KOPT-K1 (cell line): Measurements from ENCODE around the gene ITGB2.

ENCODE experiments used
- H3K27ac ChIP-seq: fragments of 200-600 bp; sonication (generic); 2 replicates; pipeline ENCODE4 v1.5.1; 2016; ENCODE audit warnings: antibody characterized with exemption, mild to moderate bottlenecking, low read depth, low read length; ENCODE audit not compliant: poor library complexity, severe bottlenecking
- H3K36me3 ChIP-seq: fragments of 200-600 bp; sonication (generic); 2 replicates; pipeline ENCODE4 v1.5.1; 2017; ENCODE audit warnings: antibody characterized with exemption, mild to moderate bottlenecking, low read length, moderate library complexity; ENCODE audit not compliant: insufficient read depth
- H3K9me3 ChIP-seq: fragments of 200-600 bp; sonication (generic); 2 replicates; pipeline ENCODE4 v1.5.1; 2017; ENCODE audit warnings: antibody characterized with exemption, low read length, mild to moderate bottlenecking; ENCODE audit not compliant: insufficient read depth, poor library complexity, severe bottlenecking

The ITGB2 gene

GRCh38 chr21:44865561-44866280 is 55.0 kb downstream of the ITGB2 start:
- H3K9me3 ChIP-seq = no peaks in the 10 kb centered on the region
- H3K27ac ChIP-seq = peak overlapping the region; percentile 54
- peaks cover 38% of the 10 kb centered on the region for H3K36me3 ChIP-seq

DNA sequence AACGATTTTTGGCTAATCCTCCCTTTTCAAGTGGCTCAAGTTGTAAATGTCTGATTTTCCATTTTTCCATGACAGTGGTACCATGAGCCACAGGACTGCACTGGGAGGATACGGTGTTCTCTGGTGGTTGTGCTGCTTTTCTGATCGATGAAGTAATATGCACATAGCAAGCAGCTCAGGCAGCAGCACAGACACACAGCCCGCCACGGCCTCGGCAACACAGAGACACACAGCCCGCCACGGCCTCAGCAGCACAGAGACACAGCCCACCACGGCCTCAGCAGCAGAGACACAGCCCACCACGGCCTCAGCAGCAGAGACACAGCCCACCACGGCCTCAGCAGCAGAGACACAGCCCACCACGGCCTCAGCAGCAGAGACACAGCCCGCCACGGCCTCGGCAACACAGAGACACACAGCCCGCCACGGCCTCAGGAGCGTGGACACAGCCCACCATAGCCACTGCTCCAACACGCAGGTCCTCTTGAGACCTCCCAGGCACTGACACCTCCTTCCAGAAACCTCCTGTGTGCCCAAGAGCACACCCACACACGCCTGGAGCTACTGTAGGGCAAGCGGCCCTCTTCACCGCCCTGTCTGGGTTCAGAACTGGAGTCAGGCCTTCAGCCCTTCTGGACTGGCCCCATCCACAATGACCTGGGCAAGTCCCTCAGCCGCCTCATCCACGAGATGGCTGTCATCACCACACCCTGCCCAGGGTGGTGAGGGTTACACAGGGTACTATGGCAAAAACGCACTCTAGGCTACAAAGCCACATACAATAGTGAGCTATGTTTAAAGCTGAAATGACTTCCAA is 57.6 kb downstream of the ITGB2 start:
- no peak overlapping the region for H3K27ac ChIP-seq
- no peaks in the 10 kb centered on the region for H3K9me3 ChIP-seq
- H3K36me3 ChIP-seq = peaks cover 57% of the 10 kb centered on the region

- Histone ChIP-seq H3K27ac (no peak overlapping the region), H3K9me3 (no peaks in the 10 kb centered on the region), H3K36me3 (peaks cover 70% of the 10 kb centered on the region)
These were observed 61.9 kb downstream of the ITGB2 start for GRCh38 chr21:44858791-44859190.

GRCh38 chr21:44858291-44858690 is 62.4 kb downstream of the ITGB2 start:
- Histone ChIP-seq H3K9me3 (no peaks in the 10 kb centered on the region), H3K36me3 (peaks cover 69% of the 10 kb centered on the region), H3K27ac (no peak overlapping the region)

- Histone ChIP-seq H3K27ac (no peak overlapping the region), H3K36me3 (peaks cover 70% of the 10 kb centered on the region), H3K9me3 (no peaks in the 10 kb centered on the region)
These were observed 63.4 kb downstream of the ITGB2 start for GRCh38 chr21:44857127-44857892.

DNA sequence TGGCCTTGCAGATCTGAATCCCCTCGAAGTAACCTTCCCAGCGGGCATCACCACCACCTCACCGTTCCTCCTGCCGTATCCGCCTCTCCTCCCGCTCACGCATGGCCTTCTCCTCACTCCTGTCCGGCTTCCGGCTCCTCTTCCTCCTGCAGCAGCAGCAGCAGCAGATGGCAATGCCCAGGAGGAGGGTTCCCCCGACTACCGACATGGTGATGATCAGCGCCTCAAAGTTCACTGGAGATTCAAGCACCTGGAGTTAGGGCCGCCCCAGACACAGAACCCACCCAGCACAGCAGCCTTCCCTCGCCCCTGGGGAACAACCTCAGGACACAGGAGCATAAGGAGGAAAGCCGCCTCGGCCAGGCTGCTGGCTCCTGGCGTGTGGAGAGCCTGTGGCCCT is 64.6 kb downstream of the ITGB2 start:
- peaks cover 61% of the 10 kb centered on the region for H3K36me3 ChIP-seq
- no peaks in the 10 kb centered on the region for H3K9me3 ChIP-seq
- peak overlapping the region; percentile 77 for H3K27ac ChIP-seq

DNA sequence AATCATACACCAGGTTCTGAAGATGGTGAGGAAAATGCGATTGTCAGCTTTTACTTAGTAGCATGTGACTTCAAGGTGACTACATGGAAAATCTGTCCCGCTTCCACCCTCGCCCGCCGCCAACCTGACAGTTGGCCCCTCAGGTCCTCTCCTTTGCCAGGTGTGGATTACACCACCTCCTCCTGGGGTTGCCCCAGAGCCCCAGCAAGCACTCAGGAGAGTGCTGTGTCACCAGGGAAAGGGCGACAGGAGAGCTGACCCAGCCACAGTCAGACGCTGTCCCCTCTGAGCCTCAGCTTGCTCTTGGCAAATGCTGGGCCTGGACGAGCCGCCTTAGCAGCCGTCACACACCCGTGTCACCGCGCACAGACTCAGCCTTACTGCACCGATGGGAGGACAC is 65.1 kb downstream of the ITGB2 start:
- peak overlapping the region; percentile 77 for H3K27ac ChIP-seq
- H3K9me3 ChIP-seq = no peaks in the 10 kb centered on the region
- H3K36me3 ChIP-seq = peaks cover 63% of the 10 kb centered on the region

DNA sequence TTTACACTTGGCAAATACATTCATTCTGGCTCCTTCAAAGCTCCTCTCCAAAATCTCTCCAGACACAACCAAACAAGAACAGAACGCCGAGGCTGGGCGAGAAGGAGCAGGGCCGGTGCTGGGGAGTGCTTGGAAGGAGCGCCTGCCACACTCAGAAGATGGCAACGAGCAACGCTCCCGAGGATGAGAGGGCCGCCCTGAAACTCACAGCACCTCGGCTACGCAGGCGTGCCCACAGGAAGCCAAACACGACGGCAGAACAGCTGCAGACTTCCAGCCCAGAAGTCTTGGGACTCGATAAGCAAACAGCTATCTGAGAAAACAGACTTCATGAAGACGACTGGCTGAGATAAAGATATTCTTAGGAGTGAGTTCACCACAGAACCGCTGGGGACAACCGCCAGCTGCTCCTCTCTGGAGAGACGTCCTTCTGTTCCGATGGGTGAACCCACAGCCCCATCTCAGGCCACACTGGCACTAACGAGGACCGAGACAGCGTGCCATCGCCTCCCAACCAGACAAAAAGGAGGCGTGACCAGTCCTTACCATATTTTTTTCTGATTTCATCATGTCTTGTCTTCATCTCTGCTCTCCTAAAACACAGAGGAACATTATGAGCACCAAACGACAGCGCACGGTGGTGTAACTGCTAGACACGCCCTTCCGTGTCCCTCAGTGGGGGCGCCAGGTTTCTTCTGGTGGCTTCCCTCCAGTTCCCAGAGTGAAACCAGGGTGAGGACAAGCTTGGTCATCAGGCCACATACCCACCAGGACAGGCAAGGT is 65.8 kb downstream of the ITGB2 start:
- Histone ChIP-seq H3K27ac (peak overlapping the region; percentile 77), H3K36me3 (peaks cover 69% of the 10 kb centered on the region), H3K9me3 (no peaks in the 10 kb centered on the region)

DNA sequence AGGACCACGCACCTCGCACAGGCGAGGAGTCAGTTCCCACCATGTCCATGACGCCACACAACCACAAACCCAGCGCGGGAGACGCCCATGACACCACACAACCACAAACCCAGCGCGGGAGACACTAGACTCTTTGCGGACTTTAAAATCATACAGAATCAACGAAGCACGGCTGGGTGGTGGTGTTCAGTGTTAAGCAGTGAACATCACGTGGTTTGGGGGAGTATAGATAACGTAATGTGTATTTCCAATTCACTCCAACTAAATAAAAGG is 66.4 kb downstream of the ITGB2 start:
- H3K36me3 ChIP-seq = peaks cover 69% of the 10 kb centered on the region
- H3K9me3 ChIP-seq = no peaks in the 10 kb centered on the region
- peak overlapping the region; percentile 77 for H3K27ac ChIP-seq

DNA sequence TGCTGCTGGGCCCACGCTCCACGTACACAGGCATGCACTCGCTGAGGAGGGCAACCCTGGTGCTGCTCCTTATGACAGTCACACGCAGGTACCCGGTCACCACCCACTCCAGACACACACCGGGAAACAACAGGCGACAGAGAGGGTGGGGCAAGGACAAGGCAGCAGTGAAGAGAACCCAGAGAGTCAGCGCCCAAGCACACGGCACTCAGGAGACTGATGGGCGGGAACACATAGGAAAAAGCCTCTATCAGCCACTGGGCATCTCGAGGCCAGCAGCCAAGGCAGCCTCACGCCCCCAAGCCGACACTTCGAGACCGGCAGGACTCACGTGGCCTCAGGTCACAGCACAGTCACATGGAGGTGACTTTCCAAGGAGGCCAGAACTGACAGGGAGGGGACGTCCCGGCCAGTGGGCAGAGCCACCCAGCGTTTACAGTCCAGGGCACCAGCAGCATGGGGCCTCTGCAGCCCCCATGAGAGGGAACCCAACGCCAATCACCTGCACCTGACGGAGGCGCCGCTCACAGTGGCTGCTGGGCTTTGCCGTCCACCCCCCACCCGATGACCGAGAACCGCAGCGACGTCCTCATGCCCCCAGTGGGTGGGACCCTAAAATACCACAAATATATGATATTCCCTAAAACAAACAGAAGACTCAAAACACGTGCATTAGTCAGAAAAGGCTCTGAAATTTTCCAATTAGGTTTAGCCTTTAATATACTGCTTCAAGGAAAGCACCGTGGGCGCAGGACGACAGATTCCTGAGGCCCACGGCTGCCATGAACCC is 66.9 kb downstream of the ITGB2 start:
- H3K36me3 ChIP-seq = peaks cover 69% of the 10 kb centered on the region
- H3K9me3 ChIP-seq = no peaks in the 10 kb centered on the region
- peak overlapping the region; percentile 77 for H3K27ac ChIP-seq

DNA sequence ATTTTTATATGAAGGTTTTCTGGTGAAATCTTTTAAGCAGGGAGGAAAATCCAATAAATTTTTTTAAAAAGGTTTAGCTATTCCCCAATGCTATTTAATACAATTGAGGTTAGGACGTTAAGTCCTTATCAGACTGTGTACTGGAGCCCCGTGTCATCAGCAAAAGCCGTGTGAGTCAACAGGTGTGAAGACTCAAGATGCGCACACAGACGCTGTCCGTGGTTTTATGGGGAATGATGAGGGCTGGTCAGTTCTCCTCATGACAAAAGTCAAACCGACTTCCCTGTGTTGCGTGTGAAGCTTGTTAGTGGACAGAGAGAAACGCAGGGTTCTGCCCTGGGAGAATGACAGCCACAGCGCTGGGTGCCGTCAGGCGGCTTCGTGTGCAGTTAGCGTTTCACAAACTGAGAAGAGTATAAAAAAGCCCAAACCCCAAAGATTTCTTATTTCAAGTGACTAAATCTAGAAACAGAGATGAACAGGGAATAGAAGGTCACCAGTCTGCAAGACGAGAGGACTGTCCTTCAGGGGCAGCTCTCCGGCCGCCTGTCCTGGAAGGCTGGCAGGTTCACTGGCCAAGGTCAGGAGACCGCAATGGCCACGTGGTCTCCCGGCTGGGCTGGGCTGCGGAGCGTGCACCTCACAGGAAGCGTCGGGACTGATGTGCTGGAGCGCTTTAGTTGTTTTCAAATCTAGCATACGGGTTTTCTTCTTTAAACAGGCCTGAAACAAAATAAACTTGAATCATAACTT is 69.6 kb downstream of the ITGB2 start:
- no peaks in the 10 kb centered on the region for H3K9me3 ChIP-seq
- H3K27ac ChIP-seq = peak overlapping the region; percentile 77
- peaks cover 47% of the 10 kb centered on the region for H3K36me3 ChIP-seq

GRCh38 chr21:44850208-44850800 is 70.4 kb downstream of the ITGB2 start:
- H3K27ac ChIP-seq = no peak overlapping the region
- no peaks in the 10 kb centered on the region for H3K9me3 ChIP-seq
- peaks cover 40% of the 10 kb centered on the region for H3K36me3 ChIP-seq

DNA sequence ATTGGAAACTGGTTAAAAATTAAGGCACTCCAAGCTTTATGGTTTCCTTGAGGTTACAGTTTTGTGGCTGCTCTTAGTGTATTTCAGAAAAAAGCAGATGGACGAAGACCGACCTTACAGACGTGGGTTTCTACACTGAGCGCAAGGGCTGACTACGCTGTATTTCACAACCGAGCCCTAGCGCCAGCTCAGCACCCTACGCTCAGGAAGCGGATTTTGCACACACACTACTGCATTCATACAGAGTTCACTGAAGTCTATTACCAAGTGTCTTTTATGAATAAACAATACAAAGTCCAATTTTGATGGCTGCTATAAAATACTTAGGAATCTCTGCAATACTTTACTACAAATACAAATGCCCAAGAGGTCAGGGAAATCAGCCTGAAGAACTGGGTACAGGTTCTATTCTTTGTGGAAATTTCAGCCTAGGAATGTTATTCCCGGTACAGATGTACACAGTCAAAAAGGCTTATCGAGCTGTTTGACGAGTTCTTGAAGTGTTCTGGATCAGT is 71.0 kb downstream of the ITGB2 start:
- peaks cover 40% of the 10 kb centered on the region for H3K36me3 ChIP-seq
- H3K27ac ChIP-seq = no peak overlapping the region
- H3K9me3 ChIP-seq = no peaks in the 10 kb centered on the region
